Measurements from ENCODE around the gene TRAM2. TPM values are rescaled to one million over a fixed set of nuclear protein-coding genes. Genes with fewer than 3 reads are reported as not detected.

TRAM2 gene
- total RNA-seq, 1 experiment from 2014 or later: 21.3 TPM

DNA sequence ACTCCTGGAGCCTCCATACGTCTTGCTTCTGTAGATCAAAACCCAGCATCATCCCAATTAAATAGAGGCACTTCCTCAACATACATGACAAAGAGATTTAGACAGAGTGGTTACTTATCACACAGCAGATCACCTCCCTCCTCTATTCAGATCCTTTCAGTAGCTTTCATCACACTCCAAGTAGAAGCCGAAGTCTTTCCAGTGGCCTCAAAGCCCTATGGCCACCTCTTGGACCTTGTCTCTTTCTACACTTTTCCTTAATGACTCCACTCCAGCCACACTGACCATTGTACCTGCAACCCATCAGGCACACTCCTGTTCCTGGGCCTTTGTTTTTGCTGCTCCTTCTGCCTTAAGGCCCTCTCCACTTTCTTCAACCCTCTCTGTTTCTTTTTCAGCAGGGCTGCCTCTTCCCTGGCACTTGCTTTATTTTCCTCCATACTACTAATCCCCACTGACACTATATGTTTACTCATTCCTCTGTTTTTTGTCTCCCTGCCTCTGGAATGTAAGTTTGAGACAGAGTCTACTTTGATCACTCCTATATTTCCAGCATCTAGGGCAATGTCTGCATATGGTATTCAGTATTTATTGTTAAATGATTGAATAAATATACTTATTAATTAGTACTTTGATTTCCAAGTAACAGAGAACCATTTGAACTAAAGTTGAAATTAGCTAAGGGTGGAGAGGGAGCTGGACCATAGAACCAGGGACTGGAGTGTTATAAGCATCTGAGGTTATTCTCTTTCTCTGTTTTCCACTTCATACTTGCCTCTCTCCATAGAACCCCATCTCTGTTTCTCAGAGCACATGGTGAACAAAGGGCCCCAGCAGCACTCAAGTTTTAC lies 43.4 kb upstream of the TRAM2 start:
- BruUV-seq (replicated peaks): no TSS peak

GRCh38 chr6:52617087-52617486 lies 40.2 kb upstream of the TRAM2 start:
- H3K27me3 ChIP-seq (ENCODE audit: insufficient read depth, low read length): no peaks in the 10 kb centered on the region
- H3K9ac ChIP-seq (ENCODE audit: low read length): no peak overlapping the region
- H3K36me3 ChIP-seq (ENCODE audit: control insufficient read depth in 1 of 2, insufficient read depth in 2 of 2, low read length in 2 of 2): no peaks in the 10 kb centered on the region
- CTCF ChIA-PET: interaction anchor here (0.9 kb wide), 1 partner anchor 1102 kb away, joined by 3 read pairs; no protein-coding TSS in a partner anchor
- no peaks in the 10 kb centered on the region for H3K9me2 ChIP-seq (ENCODE audit: insufficient read depth)
- no peak for DNase-seq (ENCODE audit: low read depth, low spot score)
- BruUV-seq (replicated peaks): no TSS peak
- intact Hi-C loops (cut with micrococcal nuclease): no loop called here
- H3K79me2 ChIP-seq (ENCODE audit: insufficient read depth, low read length): no peaks in the 10 kb centered on the region
- no peak for TF ChIP-seq CBX3 (IDR thresholded peaks at IDR 0.05; ENCODE audit: low read depth)
- TF ChIP-seq TCF7L2 (IDR thresholded peaks at IDR 0.05; ENCODE audit: borderline replicate concordance, extremely low read depth, insufficient read depth, insufficient read length): no peak
- TF ChIP-seq, protein P1, sequence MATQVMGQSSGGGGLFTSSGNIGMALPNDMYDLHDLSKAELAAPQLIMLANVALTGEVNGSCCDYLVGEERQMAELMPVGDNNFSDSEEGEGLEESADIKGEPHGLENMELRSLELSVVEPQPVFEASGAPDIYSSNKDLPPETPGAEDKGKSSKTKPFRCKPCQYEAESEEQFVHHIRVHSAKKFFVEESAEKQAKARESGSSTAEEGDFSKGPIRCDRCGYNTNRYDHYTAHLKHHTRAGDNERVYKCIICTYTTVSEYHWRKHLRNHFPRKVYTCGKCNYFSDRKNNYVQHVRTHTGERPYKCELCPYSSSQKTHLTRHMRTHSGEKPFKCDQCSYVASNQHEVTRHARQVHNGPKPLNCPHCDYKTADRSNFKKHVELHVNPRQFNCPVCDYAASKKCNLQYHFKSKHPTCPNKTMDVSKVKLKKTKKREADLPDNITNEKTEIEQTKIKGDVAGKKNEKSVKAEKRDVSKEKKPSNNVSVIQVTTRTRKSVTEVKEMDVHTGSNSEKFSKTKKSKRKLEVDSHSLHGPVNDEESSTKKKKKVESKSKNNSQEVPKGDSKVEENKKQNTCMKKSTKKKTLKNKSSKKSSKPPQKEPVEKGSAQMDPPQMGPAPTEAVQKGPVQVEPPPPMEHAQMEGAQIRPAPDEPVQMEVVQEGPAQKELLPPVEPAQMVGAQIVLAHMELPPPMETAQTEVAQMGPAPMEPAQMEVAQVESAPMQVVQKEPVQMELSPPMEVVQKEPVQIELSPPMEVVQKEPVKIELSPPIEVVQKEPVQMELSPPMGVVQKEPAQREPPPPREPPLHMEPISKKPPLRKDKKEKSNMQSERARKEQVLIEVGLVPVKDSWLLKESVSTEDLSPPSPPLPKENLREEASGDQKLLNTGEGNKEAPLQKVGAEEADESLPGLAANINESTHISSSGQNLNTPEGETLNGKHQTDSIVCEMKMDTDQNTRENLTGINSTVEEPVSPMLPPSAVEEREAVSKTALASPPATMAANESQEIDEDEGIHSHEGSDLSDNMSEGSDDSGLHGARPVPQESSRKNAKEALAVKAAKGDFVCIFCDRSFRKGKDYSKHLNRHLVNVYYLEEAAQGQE (IDR thresholded peaks at IDR 0.05; ENCODE audit: low read depth): no peak
- TF ChIP-seq JUND (IDR thresholded peaks at IDR 0.05): no peak
- TF ChIP-seq EZH2 (IDR thresholded peaks at IDR 0.05): no peak
- TF ChIP-seq POLR2A (IDR thresholded peaks at IDR 0.05; ENCODE audit: borderline replicate concordance, extremely low read depth, insufficient read depth, insufficient read length): no peak
- no peak for TF ChIP-seq EGR1 (IDR thresholded peaks at IDR 0.05; ENCODE audit: low read depth)
- no peak for TF ChIP-seq ZFX (IDR thresholded peaks at IDR 0.05)
- no peak for TF ChIP-seq CEBPB (IDR thresholded peaks at IDR 0.05; ENCODE audit: low read depth)
- no peak for TF ChIP-seq POLR2AphosphoS5 (IDR thresholded peaks at IDR 0.05; ENCODE audit: low read depth, low read length)
- no peak overlapping the region for H2AFZ ChIP-seq (ENCODE audit: low read depth, low read length, poor library complexity, severe bottlenecking)
- POLR2A ChIA-PET: no interaction called here
- H3K4me3 ChIP-seq (replicated peaks in 1 of 2; ENCODE audit: low read depth in 1 of 2, low read length in 2 of 2): no peak overlapping the region
- no peak for ATAC-seq
- RAD21 ChIA-PET (ENCODE audit: low non-redundant PET in 1 of 2, low total read pairs in 2 of 2, uncharacterized antibody in 2 of 2, unreplicated experiment in 2 of 2): no interaction called here
- H3K27ac ChIP-seq (ENCODE audit: low read depth, low read length): no peak overlapping the region
- no peaks in the 10 kb centered on the region for H4K20me1 ChIP-seq (ENCODE audit: insufficient read depth)
- no peaks in the 10 kb centered on the region for H3K4me1 ChIP-seq (ENCODE audit: control insufficient read depth in 1 of 2, insufficient read depth in 2 of 2, low read length in 2 of 2)
- no peak overlapping the region for H3K4me2 ChIP-seq (ENCODE audit: low read length)
- H3K9me3 ChIP-seq (ENCODE audit: control insufficient read depth in 1 of 2, insufficient read depth in 1 of 2, low read depth in 1 of 2, low read length in 2 of 2): no peaks in the 10 kb centered on the region

More for the DNA sequence above, 43.4 kb upstream of the TRAM2 start:
- Histone ChIP-seq H3K9me3 (ENCODE audit: control insufficient read depth in 1 of 2, insufficient read depth in 1 of 2, low read depth in 1 of 2, low read length in 2 of 2) (no peaks in the 10 kb centered on the region), H3K9ac (ENCODE audit: low read length) (no peak overlapping the region), H3K27ac (ENCODE audit: low read depth, low read length) (no peak overlapping the region), H3K4me2 (ENCODE audit: low read length) (no peak overlapping the region), H3K9me2 (ENCODE audit: insufficient read depth) (no peaks in the 10 kb centered on the region), H3K4me1 (ENCODE audit: control insufficient read depth in 1 of 2, insufficient read depth in 2 of 2, low read length in 2 of 2) (no peaks in the 10 kb centered on the region), H4K20me1 (ENCODE audit: insufficient read depth) (no peaks in the 10 kb centered on the region), H2AFZ (ENCODE audit: low read depth, low read length, poor library complexity, severe bottlenecking) (no peak overlapping the region), H3K36me3 (ENCODE audit: control insufficient read depth in 1 of 2, insufficient read depth in 2 of 2, low read length in 2 of 2) (no peaks in the 10 kb centered on the region), H3K27me3 (ENCODE audit: insufficient read depth, low read length) (no peaks in the 10 kb centered on the region), H3K79me2 (ENCODE audit: insufficient read depth, low read length) (no peaks in the 10 kb centered on the region), H3K4me3 (replicated peaks in 1 of 2; ENCODE audit: low read depth in 1 of 2, low read length in 2 of 2) (no peak overlapping the region)
- CTCF ChIA-PET: no interaction called here
- TF ChIP-seq ELF1 (IDR thresholded peaks at IDR 0.05; ENCODE audit: borderline replicate concordance, low read depth): no peak
- RAD21 ChIA-PET (ENCODE audit: low non-redundant PET in 1 of 2, low total read pairs in 2 of 2, uncharacterized antibody in 2 of 2, unreplicated experiment in 2 of 2): no interaction called here
- ATAC-seq (no peak), DNase-seq (ENCODE audit: low read depth, low spot score) (no peak)
- intact Hi-C loops (cut with micrococcal nuclease): no loop called here
- POLR2A ChIA-PET: no interaction called here
